GM18508 (cell line): Measurements from ENCODE around the gene KCNMA1.

Experiments
- ATAC-seq: cut with Tn5 transposase; IDR thresholded peaks from one replicate; pipeline ENCODE4 v1.9.1; 2021; ENCODE audit warnings: moderate number of reproducible peaks; ENCODE audit not compliant: insufficient read depth, unreplicated experiment

KCNMA1 gene

GRCh38 chr10:77564731-77565589, 72.6 kb downstream of the KCNMA1 start:
- no peak for ATAC-seq

GRCh38 chr10:77563638-77564270, 73.9 kb downstream of the KCNMA1 start:
- ATAC-seq, result no peak

- no peak for ATAC-seq
These were observed 74.9 kb downstream of the KCNMA1 start for GRCh38 chr10:77562742-77563141.

- no peak for ATAC-seq
These were observed 75.6 kb downstream of the KCNMA1 start for GRCh38 chr10:77561991-77562390.

GRCh38 chr10:77560471-77560870, 77.1 kb downstream of the KCNMA1 start:
- ATAC-seq, result no peak

- ATAC-seq, result no peak
These were observed 77.6 kb downstream of the KCNMA1 start for GRCh38 chr10:77560052-77560451.

- no peak for ATAC-seq
These were observed 80.5 kb downstream of the KCNMA1 start for GRCh38 chr10:77556990-77557601.

- ATAC-seq, result no peak
These were observed 81.9 kb downstream of the KCNMA1 start for GRCh38 chr10:77555591-77556212.

GRCh38 chr10:77554996-77555397, 82.6 kb downstream of the KCNMA1 start:
- no peak for ATAC-seq

- no peak for ATAC-seq
These were observed 83.6 kb downstream of the KCNMA1 start for GRCh38 chr10:77553966-77554365.

GRCh38 chr10:77553311-77553710, 84.3 kb downstream of the KCNMA1 start:
- no peak for ATAC-seq

- ATAC-seq, result no peak
These were observed 85.4 kb downstream of the KCNMA1 start for GRCh38 chr10:77552252-77552651.

- ATAC-seq, result no peak
These were observed 87.2 kb downstream of the KCNMA1 start for GRCh38 chr10:77550378-77550777.

- ATAC-seq, result no peak
These were observed 88.9 kb downstream of the KCNMA1 start for GRCh38 chr10:77548671-77549070.

GRCh38 chr10:77548157-77548556, 89.5 kb downstream of the KCNMA1 start:
- no peak for ATAC-seq

GRCh38 chr10:77547307-77548050, 90.1 kb downstream of the KCNMA1 start:
- ATAC-seq, result no peak

GRCh38 chr10:77546042-77546441, 91.6 kb downstream of the KCNMA1 start:
- ATAC-seq, result no peak

- ATAC-seq, result no peak
These were observed 92.0 kb downstream of the KCNMA1 start for GRCh38 chr10:77545585-77545984.

GRCh38 chr10:77544617-77545016, 93.0 kb downstream of the KCNMA1 start:
- no peak for ATAC-seq

GRCh38 chr10:77542710-77543259, 94.8 kb downstream of the KCNMA1 start:
- no peak for ATAC-seq
